ENCODE results near the gene MIA. TPM values are rescaled to one million over a fixed set of nuclear protein-coding genes. Genes with fewer than 3 reads are reported as not detected.

MIA gene
- total RNA-seq, 2 donors from 2014 or later = 3.5 TPM; not detected in 1

DNA sequence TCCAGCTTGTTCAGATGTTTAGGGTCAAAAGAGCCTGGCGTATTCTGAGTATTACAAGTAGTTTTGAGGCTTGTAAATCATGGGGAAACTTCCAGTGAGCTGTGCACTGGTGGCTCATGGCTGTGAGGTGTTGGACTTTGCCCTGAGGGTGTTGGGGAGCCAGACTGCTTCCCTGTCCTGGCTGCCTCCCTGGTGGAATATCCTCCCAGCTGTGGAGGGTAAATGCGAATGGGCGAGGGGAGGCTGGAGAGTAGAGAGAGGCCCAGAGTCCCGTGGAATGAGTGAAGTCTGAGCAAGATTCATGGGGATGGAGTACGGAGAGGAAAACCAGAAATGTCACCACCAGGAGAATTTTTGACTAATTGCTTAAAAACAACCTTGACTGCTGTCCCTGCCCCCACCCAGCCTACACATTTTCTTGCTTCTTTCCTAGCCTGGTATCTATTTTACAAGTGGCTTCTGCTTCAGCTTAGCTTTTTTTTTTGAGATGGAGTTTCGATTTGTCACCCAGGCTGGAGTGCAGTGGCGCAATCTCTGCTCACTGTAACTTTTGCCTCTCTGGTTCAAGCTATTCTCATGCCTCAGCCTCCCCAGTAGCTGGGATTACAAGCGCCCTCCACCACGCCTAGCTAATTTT is 20.6 kb upstream of the MIA start:
- H3K4me1 ChIP-seq = peaks cover 0 to 37% of the 10 kb centered on the region in 2 donors
- H3K9me3 ChIP-seq = no peaks in the 10 kb centered on the region
- no peak for TF ChIP-seq CTCF (IDR thresholded peaks at IDR 0.05)
- no peak overlapping the region for H3K4me3 ChIP-seq
- H3K36me3 ChIP-seq = peaks cover 35% of the 10 kb centered on the region
- no peaks in the 10 kb centered on the region for H3K27me3 ChIP-seq
- no peak overlapping the region for H3K27ac ChIP-seq
- no peak for DNase-seq (ENCODE audit: low spot score)

DNA sequence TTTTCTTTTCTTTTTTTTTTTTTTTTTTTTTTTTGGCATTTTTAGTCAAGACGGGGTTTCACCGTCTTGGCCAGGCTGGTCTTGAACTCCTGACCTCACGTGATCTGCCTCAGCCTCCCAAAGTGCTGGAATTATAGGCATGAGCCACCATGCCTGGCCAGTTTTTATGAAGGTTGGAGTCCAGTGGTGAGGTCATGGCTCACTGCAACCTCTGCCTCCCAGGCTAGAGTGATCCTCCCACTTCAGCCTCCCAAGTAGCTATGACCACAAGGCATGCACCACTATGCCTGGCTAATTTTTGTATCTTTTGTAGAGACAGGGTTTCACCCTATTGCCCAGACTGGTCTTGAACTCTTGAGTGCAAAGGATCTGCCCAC is 20.1 kb upstream of the MIA start:
- peaks cover 40% of the 10 kb centered on the region for H3K36me3 ChIP-seq
- no peak for DNase-seq (ENCODE audit: low spot score)
- H3K27ac ChIP-seq = no peak overlapping the region
- peaks cover 0 to 33% of the 10 kb centered on the region in 2 donors for H3K4me1 ChIP-seq
- no peaks in the 10 kb centered on the region for H3K9me3 ChIP-seq
- no peak for TF ChIP-seq CTCF (IDR thresholded peaks at IDR 0.05)
- H3K27me3 ChIP-seq = no peaks in the 10 kb centered on the region
- no peak overlapping the region for H3K4me3 ChIP-seq

DNA sequence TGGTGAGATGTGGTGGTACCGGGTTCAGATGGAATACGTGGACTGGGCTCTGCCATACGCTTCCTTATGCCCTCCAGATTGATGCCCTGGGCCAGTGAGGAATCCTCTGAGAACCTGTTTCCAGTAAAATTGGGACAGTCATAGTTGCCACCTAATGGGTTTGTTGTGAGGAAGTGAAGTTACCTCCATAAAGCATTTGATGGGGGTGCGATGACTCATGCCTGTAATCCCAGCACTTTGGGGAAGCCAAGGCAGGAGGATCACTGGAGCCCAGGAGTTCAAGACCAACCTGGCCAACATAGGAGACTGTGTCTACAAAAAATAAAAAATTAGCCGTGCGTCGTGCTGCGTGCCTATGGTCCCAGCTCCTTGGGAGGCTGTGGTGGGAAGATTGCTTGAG is 19.5 kb upstream of the MIA start:
- peaks cover 45% of the 10 kb centered on the region for H3K36me3 ChIP-seq
- H3K4me3 ChIP-seq = no peak overlapping the region
- H3K27ac ChIP-seq = no peak overlapping the region
- H3K27me3 ChIP-seq = no peaks in the 10 kb centered on the region
- H3K4me1 ChIP-seq = peaks cover 0 to 33% of the 10 kb centered on the region in 2 donors
- DNase-seq (ENCODE audit: low spot score) = no peak
- H3K9me3 ChIP-seq = no peaks in the 10 kb centered on the region
- TF ChIP-seq CTCF (IDR thresholded peaks at IDR 0.05) = no peak

DNA sequence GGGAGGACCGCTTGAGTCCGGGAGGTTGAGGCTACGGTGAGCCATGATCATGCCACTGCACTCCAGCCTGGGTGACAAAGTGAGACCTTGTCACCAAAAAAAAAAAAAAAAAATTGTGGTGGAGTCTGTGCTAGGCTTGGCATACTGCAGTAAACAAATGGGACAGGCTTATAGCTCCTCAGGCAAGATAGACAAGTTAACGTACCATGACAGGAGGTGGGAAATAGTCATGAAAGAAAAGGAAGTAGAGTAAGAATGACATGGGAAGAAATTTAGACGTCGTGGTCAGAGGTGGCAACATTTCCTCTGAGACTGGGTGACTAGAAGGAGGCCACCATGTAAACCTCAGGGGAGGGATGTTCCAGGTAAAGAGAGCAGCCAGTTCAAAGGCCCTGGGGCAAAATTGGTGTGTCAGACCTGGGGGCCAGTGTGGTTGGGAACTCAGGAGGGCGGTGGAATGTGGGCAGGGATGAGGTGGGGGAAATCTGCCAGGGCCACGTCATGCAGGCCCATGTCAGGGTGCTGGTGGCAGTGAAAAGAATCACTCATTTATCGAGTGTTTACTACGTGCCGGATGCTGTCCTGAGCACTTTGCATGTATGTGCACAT is 18.7 kb upstream of the MIA start:
- Histone ChIP-seq H3K4me3 (no peak overlapping the region), H3K27me3 (no peaks in the 10 kb centered on the region), H3K9me3 (no peaks in the 10 kb centered on the region), H3K27ac (no peak overlapping the region), H3K36me3 (peaks cover 51% of the 10 kb centered on the region), H3K4me1 (peaks cover 0 to 30% of the 10 kb centered on the region in 2 donors)
- no peak for DNase-seq (ENCODE audit: low spot score)
- TF ChIP-seq CTCF (IDR thresholded peaks at IDR 0.05) = no peak

DNA sequence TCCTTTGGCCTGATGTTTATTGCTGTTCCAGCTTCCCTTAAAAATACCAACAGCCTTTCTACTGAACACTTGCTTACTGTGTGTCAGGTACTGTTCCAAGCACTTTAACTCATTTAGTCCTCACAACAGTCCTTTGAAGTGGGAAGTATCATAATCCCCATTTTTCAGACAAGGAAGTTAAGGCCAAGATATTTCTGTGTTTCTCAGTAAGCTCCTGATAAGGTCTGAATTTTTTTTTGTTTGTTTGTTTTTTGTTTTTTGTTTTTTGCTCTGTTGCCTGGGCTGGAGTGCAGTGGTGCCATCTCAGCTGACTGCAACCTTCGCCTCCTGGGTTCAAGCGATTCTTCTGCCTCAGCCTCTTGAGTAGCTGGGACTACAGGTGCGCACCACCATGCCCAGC is 16.8 kb upstream of the MIA start:
- DNase-seq (ENCODE audit: low spot score) = no peak
- Histone ChIP-seq H3K27ac (no peak overlapping the region), H3K4me1 (peaks cover 0 to 15% of the 10 kb centered on the region in 2 donors), H3K36me3 (peaks cover 69% of the 10 kb centered on the region), H3K27me3 (no peaks in the 10 kb centered on the region), H3K9me3 (no peaks in the 10 kb centered on the region), H3K4me3 (no peak overlapping the region)
- TF ChIP-seq CTCF (IDR thresholded peaks at IDR 0.05) = no peak

GRCh38 chr19:40759352-40759751 is 16.0 kb upstream of the MIA start:
- Histone ChIP-seq H3K9me3 (no peaks in the 10 kb centered on the region), H3K27me3 (no peaks in the 10 kb centered on the region), H3K36me3 (peaks cover 78% of the 10 kb centered on the region), H3K4me3 (no peak overlapping the region), H3K4me1 (peaks cover 0 to 6% of the 10 kb centered on the region in 2 donors), H3K27ac (no peak overlapping the region)
- DNase-seq (ENCODE audit: low spot score) = no peak
- no peak for TF ChIP-seq CTCF (IDR thresholded peaks at IDR 0.05)
